GM19468 (cell line): ENCODE results near the gene TENT4B.

Experiments
- ATAC-seq: cut with Tn5 transposase; IDR thresholded peaks from one replicate; pipeline ENCODE4 v1.9.1; 2021; ENCODE audit warnings: mild to moderate bottlenecking, moderate library complexity, moderate number of reproducible peaks; ENCODE audit not compliant: unreplicated experiment; ENCODE audit errors: extremely low read depth

TENT4B gene

DNA sequence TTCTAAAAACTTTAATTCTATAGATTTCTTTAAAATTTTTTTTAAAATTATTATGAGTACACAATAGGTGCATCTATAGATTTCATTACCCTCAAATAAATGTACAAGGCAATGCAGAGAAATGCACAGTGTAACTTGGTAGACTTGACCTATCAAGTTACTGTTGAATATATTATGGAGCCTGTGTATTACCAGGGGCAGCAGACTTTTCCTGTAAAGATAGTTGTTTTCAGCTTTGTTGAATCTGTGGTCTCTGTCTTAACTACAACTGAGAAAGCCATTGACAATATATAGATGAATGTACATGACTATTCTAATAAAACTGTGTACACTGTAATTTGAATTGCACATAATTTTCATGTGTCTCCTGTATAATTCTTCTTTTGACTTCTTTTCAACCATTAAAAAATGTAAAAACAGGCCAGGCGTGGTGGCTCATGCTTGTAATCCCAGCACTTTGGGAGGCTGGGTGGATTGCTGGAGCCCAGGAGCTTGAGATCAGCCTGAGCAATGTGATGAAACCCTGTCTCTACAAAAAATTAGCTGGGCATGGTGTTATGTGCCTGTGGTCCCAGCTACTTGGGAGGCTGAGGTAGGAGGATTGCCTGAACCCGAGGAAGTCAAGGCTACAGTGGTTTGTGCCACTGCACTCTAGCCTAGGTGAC, 39.4 kb downstream of the TENT4B start:
- ATAC-seq = no peak

DNA sequence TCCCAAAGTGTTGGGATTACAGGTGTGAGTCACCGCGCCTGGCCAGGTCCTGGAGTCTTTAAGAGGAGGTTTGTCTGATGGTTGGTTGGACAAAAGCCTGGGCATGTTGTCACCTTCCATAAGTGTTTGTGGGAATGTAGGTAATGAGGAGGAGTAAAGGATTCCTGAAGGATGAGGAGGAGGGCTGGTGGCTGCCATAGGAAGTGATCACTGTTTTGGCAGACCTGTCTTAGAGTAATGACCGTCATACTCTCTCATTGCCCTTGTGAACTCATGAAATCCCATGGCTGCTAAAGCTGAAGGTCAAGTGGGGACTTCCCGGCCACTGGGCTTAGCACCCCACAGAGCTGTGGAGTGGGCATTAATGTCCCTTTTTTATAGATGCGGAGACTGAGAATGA, 40.5 kb downstream of the TENT4B start:
- no peak for ATAC-seq

DNA sequence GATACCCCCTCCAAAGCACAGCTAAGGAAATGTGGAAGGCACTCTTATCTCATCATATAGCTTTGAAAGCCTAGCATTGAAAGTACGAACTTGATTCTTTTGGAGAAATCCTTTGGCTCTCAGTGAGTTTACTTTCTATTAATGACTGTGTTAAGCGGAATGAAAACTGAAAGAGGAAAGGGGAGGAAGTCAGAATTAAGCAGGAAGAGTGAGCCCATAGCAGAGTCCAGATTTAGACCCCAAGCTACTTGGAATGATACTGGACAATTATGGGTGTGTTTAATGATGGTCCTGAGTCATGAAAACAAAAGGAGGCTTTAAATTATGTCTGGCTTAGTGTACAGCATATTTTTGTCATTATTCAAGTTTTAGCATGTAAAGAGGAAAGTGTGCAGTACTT, 42.2 kb downstream of the TENT4B start:
- ATAC-seq = no peak

DNA sequence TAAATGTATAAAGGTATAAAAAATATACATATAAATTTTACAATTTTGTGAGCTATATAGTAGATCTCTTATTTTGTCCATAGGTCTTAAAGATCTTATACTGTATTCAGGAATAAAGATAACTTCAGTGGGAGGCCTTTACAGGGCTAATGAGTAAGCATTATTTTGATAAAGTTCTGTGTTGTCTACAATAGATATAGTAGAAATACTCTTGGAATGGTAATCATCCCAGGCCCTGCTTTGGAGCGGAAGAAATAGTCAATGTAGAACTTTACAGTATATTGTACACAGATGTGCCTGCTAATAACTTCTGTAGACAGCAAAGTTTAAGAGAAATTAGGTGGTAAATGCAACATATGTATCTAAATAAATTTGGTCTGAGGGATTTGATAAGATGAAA, 42.6 kb downstream of the TENT4B start:
- no peak for ATAC-seq

DNA sequence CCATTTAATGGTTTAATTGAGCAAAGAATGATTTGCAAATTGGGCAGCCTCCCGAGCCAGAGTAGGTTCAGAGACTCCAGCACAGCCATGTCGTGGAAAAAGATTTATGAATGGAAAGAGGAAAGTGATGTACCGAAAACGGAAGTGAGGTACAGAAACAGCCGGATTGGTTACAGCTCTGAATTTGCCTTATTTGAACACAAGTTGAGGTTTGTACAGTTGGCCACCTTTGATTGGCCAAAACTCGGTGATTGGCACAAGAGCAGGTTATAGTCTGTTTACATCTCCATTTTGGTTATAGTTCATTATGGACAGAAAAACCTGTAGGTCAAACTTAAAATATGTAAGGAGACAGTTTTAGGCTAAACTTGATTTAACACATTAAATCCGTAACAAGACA, 44.5 kb downstream of the TENT4B start:
- ATAC-seq = no peak

DNA sequence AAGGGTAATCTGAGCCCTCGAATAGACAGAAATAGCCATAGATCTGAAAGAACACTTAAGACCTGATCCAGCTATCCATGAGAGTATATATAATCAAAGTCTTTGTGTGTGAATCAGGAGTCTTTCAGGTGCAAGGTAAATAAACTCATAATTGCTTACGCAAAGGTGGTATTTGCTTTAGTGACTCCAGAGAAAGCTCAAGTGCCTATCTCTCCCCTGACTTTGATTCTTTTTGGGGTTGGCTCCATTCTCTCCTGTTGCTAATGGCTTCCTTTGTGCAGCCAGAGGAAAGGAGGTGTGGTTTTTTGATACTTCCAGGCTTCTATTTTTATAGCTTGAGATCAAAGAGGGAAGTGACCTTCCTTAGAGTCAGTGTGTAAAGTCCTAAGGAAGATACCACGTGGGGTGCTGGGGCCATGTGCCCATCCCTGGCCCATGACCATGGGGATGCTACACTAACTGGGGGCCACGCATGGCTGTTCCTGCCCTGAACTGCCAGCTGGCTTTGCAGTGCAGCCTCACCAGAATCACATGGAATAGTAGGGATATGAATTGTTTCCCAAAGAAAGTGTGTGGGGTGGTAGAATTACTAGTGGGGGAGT, 45.8 kb downstream of the TENT4B start:
- no peak for ATAC-seq

DNA sequence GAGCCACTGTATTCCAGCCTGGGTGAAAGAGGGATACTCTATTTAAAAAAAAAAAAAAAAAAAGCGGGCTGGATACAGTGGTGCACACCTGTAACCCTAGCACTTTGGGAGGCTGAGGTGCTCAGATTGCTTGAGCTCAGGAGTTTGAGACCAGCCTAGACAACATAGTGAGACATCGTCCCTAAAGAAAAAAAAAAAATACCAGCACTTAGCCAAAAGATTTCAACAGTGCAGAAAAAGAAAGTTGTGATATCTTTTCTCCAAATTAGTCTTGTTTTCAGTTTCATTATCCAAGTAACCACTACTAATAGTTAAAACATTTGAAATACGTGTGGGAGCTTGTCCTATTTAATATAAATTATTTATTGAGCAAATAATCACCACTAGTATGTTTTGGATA, 48.7 kb downstream of the TENT4B start:
- ATAC-seq = no peak

DNA sequence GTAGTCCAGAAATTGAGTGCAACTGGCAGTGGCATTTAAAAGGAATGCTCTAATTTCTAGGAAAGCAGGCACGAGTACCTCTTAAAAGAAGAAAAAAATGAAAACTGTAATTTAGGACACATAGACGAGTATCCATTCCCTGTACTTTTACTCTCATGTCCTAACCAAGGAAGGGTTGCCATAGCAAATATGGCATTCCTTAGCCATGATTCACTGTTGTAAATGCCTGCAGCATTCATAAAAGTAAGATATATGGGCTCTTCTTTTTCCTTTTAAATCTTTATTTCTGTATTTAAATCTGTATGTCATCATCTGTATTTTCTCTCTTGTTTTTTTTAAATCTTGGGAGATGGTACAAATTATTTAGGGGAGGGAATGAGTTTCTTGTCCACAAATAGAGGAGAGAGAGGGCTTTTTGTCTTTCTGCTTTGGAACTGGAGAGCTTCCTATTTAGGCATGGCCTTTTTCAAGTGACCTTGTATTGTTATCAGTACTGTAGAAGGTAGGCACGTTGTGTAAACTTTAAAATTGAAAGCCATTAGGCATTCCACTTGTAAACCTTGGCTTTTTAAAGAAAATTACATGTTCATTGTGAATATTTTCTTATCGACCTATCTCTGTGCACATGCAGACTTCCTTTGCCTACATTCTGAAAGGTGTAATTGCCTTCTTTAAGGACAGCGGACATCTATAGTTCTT, 50.0 kb downstream of the TENT4B start:
- no peak for ATAC-seq

DNA sequence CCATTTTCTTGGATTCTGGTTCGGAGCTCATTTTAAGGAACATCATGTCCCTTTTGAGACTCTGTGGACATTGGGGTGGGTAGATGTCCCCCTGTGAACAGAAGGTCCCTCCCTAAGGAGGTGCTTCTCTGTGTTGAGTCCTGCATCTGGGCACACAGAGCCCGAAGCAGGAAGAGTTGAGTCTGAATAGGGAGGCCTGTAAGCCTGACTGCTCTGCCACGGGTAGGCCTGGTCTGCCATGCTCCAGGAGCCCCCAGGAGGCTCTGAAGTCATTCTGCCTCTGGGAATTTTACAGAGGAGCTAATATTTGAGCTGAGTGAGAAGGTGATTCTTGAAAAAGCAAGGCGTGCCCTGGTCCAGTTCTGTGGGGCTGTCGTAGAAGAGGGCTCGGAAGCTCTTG, 50.6 kb downstream of the TENT4B start:
- no peak for ATAC-seq

DNA sequence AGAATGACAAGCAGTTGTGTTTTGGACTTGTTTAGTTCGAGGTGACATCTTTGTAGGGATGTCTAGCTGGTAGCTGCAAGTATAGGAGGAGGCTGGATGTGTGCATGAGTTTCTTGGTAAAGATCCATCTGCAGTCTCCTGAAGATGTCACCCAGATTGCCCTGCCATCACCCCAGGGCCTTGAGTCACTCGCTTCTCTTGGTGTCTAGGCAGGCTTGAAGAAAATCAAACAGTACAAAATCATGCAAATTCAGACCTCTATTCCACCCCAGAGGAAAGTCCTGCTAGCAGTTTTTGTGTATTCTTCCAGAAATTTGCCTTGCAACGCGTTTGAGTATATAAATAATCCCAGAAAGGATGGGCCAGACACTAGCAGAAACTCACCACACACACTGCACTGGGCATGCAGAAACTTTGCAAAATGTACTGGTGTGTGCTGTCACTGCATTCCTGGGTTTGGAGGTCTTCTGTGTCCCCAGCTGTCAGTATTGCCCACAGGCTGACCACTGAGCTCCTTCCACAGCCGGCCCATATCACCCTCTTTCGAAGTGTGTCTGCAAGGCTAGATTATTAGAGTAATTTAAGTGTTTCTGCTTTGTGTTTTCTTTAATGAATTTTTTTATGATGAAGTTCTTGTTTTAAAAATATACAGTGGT, 51.5 kb downstream of the TENT4B start:
- no peak for ATAC-seq

DNA sequence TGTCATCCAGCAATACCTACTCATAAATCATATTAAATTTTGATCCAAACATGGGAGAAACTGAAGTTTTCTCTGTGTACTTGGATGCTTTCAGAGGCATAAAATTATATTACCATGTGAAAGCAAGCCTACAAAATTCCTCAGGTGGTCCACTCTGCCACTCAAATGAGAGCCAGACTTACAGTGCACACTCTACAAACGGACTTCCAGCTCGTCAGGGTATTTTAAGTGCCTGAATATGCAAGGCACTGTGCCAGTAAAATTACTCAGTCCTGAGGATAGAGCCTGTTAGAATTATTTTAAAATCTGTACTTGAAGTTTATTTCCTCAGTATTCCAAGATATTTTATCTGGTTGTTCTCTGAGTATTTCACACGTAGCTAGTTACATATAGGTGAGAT, 54.5 kb downstream of the TENT4B start:
- no peak for ATAC-seq

DNA sequence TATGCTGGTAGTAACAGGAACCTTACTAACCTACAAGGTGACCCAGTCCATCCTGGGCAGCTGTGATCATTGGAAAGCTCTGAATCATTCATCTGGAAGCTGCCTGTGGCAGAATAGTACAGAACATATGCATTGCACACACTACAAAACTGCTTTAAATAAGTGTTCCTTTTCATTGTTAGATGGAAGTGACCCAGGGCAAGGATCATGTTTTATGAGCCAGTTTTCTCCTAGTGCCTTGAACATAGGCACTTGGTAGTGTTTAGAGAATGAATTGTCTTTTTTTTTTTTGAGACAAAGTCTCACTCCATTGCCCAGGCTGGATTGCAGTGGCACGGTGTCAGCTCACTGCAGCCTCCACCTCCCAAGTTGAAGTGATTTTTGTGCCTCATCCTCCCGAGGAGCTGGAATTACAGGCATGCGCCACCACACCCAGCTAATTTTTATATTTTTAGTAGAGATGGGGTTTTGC, 55.4 kb downstream of the TENT4B start:
- ATAC-seq = no peak

DNA sequence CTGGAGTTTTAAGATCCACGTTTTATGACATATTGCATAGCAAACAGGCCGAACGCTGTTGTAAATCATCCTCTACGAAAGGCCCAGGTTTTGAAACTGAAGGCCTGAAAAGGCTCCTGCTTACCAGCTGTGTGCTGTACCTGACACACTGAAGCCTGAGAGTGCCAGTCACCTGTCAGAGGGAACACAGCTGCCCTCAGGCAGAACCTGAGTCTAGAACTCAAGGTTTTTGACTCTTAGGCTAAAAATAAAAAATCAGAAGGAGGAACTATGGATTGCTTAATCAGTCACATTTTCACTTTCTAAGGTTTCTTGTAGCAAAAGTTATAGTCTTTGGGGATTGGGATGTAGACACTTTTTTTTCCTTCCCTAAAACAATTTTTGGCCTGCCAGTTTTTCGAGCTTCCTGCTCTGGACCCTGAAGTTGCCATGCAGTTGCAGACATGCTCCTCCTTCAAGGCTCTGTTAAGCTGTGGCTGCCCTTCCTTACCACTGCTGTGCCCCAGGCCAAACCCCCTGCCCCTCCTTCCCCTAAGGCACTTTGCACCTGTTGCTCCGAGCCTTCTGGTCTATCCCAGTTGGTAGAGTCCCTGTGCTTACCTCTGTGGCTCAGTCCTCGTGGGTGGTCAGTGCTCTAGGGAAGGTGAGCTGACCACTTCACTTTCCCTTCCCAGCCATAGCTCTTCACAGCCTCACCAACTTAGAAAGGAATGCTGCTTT, 56.6 kb downstream of the TENT4B start:
- no peak for ATAC-seq

DNA sequence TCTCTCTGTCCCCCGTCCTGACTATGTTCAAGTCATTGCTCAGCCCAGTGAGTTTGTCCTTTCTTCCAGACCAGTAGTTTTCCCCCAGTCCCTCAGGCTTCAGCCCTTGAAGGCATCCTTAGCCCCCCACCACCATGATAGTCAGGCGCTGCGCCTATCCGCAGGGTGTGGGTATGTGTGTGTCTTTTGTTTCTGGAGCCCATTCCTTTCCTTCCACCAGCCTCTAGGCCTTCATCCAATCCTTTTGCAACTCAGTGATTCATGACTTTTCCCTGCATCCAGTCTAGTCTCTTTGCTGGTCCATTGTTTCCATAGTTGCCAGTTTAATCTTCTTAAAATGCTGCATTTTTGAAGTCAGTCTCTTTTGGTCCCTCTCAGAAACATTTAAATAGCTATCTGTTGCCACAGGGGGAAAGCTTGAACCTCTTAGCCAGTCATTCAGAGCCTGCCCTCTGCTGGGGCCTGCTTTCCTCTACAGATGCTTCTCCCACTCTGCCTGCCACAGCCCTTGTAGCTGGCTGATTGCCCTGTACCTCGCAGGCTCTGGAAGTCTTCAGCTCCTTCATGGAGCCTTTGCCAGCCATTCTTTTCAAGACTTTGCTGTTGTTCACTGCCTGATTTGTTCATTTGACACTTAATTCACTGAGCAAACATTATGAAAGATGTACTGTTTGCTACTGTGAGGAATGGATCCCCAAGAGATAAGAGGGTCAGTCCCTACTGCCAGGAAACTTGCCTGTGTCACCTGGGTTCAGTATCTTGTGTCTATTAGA, 57.3 kb downstream of the TENT4B start:
- ATAC-seq = peak; percentile 69

DNA sequence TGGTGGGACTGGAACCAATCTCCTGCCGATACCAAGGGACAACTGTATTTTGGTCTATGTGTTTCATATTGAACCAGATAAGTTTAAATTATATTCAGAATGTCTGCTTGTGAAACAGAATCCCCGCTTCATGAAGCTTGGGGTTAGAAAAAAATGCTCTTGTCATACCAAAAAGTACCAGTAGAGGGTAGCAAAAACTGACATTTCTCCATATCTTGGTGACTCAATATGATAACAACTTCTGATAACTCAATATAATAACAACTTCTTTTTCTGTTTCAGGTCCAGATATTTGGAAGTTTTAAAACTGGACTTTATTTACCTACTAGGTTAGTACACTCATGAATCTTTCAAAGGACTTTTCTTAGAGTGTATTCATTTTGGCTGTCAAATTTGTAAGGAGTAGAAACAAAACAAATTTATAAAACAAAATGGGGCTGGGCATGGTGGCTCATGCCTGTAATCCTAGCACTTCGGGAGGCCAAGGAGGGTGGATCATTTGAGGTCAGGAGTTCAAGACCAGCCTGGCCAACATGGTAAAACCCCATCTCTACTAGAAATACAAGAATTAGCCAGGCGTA, 60.9 kb downstream of the TENT4B start:
- ATAC-seq = no peak

DNA sequence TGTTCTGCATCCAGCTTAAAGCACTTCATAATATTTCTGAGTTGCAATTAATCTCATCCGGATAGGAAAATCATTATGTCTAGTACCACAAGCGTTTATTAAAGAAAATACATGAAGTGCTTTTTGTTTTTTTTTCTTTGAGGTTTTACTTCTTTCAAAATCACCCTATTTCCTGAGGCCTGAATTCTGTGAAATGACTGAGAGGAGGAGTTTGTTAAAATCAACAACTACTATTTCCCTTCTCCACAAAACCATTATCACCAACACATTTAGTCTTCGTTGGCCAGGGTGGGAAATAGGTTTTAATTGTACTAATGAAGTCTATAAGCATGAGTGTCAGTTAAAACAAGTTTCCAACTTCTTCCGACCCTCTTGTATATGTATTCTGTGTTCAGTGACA, 62.6 kb downstream of the TENT4B start:
- ATAC-seq = no peak

DNA sequence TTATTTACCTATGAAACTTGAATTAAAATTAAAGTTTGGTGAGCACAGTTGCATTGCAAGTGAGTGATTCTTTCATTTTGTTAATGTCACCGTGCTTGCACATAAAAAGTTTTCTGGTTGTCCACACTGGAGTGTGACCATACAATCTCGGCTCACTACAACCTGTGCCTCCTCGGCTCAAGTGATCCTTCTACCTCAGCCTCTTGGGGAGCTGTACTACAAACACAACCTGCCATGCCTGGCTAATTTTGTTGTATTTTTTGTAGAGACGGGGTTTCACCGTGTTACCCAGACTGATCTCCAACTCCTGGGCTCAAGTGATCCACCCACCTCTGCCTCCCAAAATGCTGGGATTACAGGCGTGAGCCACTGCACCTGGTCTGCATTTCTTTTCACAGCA, 63.1 kb downstream of the TENT4B start:
- no peak for ATAC-seq

DNA sequence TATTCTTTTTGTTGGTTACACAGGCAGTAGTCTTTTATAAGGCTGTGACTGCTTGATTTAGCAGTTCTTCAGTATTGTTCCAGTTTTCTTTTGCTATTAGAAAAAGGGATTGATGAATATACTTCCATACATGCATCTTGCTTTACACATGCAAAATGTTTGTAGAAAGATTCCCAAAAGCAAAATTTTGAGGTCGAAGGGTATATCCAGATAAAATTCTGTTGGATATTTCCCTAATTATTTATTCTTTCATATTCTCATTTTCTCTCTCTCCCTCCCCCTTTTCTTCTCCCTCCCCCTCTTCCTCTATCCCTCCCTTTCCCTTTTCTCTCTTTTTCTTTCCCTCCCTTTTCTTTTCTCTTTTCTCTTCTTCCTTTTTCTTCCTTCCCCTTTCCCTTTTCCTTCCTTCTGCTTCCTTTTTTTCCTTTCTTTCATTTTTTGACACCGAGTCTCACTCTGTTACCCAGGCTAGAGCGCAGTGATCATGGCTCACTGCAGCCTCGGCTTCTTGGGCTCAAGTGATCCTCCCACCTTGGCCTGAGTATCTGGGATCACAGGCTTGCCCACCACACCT, 66.4 kb downstream of the TENT4B start:
- no peak for ATAC-seq

DNA sequence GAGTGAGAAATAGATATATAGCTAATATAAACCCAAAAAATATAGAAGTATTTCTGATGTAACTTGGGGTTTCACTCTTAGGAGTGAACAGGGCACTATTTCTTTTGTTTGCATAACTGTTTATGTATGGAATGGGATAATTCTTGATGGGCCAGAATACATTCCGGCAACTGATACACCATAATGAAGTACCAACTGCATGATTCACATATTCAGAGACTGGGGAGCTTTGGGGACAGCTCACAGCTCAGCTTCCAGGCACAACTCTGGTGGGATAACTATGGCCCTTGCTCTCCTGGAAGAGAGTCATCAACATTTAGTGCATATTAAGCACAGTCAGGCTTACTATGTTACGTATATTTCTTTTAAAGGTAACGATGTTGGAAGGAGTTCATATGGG, 71.2 kb downstream of the TENT4B start:
- ATAC-seq = no peak
